HuH-7.5 (cell line): ENCODE results near the gene XRCC1.
A peak's percentile ranks its signal among the peaks of the same experiment; 100 is the strongest.

Experiments
- DNase-seq: peaks from one replicate; pipeline ENCODE4 v3.0.0; 2011; ENCODE audit warnings: low spot score

Gene XRCC1, protein sequence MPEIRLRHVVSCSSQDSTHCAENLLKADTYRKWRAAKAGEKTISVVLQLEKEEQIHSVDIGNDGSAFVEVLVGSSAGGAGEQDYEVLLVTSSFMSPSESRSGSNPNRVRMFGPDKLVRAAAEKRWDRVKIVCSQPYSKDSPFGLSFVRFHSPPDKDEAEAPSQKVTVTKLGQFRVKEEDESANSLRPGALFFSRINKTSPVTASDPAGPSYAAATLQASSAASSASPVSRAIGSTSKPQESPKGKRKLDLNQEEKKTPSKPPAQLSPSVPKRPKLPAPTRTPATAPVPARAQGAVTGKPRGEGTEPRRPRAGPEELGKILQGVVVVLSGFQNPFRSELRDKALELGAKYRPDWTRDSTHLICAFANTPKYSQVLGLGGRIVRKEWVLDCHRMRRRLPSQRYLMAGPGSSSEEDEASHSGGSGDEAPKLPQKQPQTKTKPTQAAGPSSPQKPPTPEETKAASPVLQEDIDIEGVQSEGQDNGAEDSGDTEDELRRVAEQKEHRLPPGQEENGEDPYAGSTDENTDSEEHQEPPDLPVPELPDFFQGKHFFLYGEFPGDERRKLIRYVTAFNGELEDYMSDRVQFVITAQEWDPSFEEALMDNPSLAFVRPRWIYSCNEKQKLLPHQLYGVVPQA

DNA sequence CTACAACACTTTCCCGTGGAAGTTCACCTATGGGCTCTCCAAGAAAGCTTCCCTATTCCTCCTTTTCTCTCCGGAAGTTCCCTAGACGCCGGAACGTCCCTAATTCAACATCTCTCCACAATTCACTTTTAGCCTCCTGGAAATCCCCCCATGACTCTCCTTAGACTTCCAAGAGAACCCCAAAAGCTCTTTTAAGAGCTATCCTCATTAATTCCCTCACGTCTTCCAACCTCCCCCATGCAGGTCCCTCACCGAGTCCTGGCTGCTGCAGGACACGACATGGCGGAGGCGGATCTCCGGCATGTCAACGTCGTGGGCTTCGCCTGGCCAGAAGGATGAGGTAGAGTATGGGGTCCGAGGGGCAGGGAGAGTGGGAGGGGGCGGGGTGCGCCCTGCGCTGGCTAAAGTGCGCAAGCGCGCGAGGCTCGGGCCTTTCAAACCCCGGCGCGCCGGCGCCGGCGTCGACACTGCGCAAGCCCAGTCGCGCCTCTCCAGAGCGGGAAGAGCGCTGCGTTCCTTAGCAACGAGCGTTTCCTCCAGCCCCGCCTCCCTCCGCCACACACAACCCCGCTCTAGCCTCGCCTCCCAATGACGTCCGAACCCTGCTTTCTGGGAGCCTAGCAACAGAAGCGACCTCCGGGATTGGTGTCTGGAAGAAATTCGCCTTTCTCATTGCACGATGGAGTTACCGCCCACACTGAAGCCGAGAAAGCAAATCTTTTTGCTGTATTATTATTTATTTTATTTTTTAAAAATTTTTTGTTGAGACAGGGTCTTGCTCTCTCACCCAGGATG is at the start of gene XRCC1, which contains the start of gene PINLYP:
Gene XRCC1 (minus strand): TSS at position 372 of the 795 bp plus-strand sequence. CDS start 69 bp downstream, at position 303.
Gene PINLYP (plus strand): TSS at position 646 of the 795 bp plus-strand sequence. CDS start 1,391 bp downstream, outside the sequence.
- peak; percentile 95 for DNase-seq

DNA sequence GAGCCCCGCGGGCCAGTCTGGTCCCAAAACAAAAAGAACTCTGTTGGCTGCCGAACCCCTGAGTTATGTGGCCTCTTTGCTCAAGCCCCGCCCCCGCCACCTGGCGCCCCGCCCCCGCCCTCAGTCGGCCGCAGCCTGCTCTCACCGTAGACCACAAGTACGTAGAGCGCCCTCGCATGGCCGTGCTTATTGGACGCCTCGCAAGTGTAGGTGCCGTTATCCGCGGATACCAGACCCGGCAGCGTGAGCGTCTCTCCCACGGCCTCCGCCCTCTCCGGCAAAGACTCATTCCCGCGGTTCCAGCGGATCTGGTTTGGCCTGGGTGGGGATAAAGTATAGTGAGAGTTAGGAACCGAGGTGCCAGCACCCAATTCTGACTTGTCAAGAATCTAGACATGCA is 49.6 kb upstream of the XRCC1 start:
- DNase-seq: no peak

DNA sequence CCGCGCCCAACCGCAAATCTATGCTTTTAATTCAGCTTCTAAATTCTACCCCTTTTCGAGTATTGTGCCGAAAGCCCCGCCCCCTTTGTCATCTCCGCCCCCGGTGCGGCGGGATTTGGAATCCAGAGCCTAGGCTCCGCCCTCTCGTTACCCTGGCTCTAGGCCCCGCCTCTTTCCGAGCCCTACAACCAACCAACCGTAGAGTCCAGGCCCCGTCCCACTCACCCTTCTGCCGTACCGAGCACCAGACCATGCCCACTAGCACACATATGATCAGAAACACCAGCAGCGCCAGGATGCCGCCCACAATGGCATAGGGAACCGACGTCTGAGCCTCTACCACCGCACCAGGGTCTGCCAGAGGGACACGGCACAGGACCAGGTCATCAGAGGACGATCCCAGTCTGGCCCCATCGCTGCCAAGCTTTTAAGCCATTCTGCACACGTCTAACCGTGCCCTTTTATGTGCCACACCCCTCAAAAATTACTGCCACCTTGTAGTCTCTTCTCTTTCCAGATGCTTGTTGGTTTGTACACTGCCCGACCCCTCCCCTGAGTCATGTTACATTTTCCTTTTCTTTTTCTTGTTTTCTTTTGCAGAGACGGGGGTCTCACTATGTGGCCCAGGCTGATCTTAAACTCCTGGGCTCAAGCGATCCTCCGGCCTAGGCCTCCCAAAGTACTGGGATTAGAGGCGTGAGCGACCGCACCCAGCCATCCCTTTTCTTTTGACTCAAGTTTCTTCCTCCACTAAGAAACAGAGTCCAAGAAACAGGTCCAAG is 48.8 kb upstream of the XRCC1 start:
- no peak for DNase-seq

DNA sequence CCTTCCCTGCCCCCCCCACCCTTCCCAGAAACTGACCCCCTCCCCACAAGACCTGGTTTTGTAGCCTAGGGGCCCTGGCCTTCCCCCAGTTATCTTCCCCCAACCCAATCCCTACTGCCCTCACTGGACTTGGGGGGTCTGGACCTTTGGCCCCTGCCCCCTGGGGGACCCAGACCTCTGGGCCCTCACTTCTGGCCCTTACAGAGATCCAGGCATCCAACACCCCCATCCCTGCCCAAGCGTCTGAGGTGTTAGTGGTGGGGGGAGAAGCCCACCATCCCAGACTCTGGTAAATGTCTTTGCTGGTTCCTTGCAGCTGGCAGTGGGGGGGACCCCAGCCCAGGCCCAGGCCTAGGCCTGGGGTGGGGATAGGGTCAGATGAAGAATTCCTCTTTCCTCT is 47.6 kb upstream of the XRCC1 start:
- no peak for DNase-seq

DNA sequence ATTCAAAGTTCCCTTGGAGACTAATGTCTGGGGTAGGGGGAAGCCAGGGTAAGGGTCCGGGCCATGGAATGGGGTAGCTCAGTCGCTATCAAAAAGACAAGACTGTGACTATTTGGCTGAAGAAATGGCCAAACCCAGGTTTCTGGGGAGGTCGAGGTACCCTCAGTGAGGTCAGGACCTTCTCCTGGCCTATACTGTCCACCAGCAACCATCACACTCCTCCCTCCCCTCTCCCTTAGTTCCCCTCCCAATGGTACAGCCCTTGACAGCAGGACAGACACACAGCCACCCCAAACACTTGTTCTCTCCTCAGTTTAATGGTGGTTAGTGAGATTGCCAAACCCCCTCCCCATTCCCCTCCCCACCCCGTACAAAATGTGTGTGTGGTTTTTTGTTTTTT is 46.7 kb upstream of the XRCC1 start:
- DNase-seq: no peak

DNA sequence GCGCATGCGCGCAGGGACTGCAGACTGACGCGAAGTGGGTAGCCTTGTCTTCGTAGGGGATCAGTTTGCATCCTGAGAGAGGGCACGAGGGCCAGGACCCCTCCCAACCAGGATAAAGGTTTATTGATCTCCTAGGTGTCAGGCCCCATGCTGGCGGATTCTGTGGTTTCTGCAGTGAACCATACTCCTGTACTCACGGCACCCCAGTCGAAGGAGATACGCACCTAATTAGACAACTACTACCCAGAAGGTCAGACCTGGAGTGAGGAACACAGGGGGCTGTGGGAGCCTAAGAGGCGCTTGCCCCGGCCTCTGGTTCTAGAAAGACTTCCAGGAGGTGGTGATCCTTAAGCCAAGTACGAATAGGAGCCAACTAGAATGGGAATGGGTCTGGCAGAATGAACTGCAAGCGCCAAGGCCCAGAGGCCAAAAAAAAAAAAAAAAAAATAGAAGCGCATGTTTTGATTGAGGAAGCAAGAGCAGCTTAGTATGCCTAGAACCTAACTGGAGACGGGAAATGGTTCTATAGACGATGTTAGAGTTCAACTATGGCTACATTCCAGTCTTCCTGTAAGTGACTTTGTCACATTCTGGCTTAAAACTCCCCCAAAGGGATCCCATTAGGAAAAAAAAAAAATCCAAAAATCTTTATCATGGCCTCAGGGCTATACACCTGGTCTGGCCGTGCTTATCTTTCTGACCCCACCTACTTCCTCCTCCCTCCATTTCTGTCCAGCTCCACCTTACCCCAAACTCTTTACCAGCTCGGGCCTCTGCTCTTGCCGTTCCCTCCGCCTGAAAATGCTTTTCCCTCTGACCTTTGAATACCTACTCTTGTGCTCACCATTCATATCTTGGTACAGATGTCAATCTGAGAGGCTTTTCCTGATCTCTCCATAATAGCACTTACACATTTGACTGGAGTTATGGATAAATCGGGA is 45.0 kb upstream of the XRCC1 start:
- DNase-seq: no peak

DNA sequence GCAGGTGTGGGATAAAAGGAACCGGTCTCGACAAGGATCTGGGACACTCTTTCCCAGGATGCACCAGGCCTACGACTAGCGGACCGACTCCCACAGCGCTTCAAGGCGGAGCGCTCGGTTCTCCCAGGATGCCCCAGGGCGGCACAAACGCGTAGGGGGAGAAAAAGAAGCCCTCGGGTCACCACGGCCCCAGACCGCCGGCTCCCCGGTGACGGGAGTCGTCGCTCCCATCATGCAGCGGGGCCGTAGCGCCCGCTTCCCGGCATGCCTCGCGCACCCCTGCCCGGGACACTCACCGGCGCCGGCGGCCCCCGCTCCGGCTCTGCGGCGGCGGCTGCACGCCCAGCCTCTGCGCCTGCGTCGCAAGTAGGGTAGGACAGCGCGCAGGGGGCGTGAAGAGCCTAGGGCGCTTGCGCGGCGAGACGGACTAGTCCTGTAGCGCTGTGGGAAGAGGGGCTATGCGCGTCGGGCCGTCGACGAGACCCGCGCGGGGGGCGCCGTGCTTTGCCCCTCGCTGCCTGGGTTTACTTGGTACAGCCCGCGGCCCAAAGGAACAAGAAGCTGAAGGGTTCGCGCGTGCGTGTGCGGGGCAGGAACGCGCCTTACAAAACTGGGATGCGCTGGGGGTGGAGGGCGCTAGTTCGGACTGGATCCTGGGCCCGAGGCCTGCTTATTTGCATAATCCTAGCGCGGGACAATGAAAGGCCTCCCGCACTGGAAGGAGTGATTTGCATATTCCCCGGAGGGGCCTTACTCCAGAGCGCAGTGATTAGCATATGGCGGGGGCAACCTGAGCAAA is 44.1 kb upstream of the XRCC1 start, which contains the start of gene ZNF428:
Gene ZNF428 (minus strand): TSS at position 368 of the 799 bp plus-strand sequence. CDS start 5,325 bp downstream, outside the sequence.
- peak; percentile 92 for DNase-seq

DNA sequence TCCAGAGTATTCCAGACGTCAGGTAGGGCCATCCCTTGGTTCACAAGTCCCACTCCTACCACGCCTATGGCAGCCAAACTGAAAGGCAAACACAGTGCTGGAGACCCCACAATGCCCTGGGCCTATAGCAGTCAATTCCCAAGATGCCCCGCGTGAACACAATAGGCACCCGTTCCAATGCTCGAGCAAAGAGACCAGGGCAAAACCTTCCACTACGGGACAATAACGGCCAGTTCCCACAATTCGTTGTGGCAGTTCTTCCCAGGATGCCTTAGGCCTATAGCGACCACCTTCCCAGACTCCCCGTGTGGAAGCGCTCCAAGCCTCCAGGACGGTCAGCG is 43.6 kb upstream of the XRCC1 start:
- DNase-seq: peak; percentile 77

DNA sequence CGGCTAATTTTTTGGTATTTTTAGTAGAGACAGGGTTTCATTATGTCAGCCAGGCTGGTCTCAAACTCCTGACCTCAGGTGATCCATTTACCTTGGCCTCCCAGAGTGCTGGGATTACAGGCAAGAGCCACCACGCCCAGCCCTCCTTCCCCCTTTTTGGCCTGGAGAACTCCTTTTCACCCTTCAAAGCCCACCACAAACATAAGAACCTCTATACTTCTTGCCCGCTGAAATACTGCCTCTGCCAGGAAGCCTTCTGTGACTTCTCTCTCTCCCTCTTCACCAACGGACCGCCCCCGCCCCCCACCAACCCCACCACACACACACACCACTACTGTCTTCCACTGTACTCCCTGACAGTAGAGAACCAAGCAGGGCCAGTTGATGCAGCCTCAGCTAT is 41.6 kb upstream of the XRCC1 start:
- no peak for DNase-seq

DNA sequence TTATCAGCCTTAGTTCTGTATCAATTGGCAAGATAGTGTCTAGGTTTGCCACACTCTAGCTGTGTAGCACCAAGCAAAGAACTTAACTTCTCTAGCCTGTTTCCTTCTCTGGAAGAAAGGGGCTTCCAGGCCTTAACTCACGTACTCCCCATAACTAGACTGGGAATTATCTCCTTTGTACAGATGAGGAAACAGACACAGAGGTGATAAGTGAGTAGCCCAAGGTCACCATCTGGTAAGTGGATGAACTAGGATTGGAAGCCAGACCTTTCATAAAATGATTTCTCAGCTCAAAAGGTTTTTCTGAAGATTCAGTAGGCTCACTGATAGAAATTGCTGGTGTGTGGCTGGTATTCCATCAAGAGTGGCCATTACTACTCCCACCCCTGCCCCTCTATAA is 41.0 kb upstream of the XRCC1 start:
- DNase-seq: no peak

DNA sequence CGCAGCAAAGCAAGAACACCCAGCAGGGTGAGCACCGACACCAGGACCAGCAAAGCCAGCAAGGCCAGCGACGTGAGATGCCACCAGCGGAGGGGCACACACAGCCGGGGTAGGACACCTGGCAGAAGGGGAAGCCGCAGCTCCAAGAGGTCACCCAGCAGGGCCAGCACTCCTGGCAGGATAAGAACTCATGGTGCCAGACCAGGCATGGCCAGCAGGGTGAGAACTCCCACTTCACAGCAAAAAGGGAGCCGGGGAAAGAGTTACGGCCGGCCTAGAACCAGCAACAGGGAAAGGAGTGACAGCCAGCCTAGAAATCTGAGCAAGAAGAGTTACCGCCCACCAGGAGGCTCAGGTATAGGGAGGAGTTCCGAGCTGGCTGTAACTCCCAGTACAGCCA is 37.0 kb upstream of the XRCC1 start:
- DNase-seq: no peak

DNA sequence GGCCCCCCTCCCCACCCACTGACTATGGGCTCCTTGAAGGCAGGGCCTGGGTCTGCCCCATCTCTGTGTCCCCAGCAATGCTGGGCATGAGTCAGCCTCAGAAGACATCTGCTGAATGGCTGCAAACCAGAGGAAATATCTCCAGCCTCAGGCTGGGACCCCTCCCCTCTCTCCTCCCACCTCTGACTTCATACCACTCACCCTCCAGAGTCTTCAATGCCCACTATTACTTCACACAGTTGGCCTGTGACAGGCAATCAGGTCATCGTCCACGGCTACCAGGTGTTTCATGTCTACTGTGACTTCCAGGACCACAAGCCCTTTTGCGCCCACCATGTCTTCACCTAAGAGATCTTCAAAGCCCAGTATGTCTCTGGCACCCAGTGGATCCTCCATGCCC is 36.5 kb upstream of the XRCC1 start, which contains the start of gene SRRM5:
Gene SRRM5 (plus strand): TSS at position 301 of the 400 bp plus-strand sequence. CDS start 34 bp downstream, at position 335.
- no peak for DNase-seq

DNA sequence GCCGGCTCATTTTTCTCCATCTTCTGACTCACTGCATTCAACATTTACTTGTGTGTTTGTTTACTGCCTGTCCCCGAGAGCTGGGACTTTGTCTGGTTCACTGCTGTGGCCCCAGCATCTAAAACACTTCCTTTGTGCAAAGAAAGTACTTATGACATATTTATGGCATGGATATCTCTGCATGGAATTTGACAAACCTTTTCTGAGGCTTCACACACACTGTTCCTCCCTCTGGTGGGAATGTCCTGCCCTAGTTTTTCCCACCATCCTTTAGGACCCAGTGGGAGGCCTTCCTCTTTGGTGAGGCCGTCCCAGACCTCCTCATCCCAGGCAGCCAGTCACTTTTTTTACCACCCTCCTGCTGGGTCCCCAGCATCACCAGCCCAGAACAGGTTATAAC is 35.2 kb upstream of the XRCC1 start:
- DNase-seq: no peak

DNA sequence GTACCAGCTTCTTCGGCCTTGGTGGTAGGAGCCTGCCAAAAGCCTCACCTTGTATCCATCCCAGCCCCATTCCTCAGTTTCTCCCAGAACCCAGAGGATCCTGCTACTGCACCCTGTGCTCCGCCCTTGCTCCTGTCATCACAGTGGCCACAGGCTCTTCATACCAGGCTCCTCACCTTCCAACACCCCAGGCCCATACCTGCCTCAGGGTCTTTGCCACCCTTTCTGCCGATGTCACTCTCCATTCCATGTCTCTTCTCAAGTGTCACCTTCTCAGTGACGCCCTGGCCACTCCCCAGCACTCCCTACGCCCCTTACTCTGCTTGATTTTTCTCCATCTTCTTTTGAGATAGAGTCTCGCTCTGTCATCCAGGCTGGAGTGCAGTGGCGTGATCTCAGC is 34.5 kb upstream of the XRCC1 start:
- no peak for DNase-seq

DNA sequence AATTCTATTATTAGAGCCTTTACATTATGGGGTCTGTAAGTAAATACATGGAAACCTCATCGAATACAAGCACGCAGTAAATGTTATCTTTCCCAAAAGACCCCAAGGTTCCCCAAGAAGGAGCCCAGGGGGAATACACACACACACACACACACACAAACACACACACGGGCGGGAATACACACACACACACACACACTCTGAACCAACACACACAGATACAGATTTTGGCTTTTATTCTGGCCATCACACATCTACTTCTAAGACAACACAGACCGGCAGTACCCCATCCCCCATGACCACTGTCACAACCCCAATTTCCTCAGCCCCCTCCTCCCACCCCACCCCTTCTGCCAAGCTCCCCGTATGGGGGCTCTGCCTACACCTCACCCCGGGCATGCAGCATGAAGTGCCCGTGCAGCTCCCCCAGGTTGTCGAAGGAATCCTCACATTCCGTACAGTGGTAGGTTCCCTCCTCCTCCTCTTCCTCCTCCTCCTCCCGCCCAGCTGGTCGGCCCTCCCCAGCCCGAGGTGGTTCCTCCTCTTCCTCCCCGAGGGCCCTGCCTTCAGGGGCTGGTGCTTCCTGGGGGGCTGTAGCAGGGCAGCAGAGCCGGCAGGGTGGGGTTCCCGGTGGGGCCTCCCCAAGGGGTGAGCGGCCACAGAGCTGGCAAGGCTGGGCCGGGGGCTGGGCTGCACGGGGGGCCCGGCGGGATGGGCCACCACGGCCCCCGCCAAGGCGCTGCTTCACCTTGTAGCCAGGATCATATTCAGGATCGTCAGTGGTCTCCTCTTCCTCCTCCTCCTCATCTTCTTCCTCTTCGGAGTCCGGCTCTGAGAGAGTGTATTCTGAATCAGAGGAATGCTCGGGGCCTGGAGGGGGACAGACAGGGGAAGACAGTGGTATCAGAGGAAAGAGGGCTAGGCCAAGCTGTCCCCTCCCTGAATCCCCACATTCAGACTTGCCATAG is 32.2 kb upstream of the XRCC1 start:
- DNase-seq: no peak

DNA sequence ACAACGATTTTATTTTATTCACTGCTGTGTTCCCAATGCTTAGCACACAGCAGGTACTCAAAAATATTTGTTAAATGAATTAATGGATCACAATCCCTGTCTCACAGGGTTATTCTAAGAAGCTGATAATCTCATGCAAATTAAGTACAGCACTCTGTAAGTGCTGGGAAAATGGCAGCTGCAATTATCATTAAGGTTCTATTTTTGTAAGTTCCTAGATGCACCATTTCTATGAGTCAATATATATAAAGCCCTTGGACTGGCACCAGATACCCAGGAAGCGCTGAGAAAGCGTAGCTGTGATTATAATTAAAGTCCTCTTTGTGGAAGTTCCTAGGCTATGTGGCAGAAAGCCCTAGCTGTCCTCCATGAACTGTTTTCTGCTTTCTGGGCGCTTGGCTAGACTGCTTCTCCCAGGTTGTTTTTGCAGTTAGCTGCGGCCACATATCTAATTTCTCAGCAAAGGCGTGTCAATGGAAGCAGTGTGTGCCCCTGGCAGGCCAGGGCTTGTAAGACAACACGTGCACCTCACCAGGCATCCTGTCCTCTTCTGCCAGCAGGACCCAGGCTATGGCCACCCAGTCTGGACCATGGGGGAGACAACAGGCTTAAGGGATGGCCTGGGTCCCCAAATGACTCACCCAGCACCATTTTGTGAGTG is 31.4 kb upstream of the XRCC1 start:
- no peak for DNase-seq

DNA sequence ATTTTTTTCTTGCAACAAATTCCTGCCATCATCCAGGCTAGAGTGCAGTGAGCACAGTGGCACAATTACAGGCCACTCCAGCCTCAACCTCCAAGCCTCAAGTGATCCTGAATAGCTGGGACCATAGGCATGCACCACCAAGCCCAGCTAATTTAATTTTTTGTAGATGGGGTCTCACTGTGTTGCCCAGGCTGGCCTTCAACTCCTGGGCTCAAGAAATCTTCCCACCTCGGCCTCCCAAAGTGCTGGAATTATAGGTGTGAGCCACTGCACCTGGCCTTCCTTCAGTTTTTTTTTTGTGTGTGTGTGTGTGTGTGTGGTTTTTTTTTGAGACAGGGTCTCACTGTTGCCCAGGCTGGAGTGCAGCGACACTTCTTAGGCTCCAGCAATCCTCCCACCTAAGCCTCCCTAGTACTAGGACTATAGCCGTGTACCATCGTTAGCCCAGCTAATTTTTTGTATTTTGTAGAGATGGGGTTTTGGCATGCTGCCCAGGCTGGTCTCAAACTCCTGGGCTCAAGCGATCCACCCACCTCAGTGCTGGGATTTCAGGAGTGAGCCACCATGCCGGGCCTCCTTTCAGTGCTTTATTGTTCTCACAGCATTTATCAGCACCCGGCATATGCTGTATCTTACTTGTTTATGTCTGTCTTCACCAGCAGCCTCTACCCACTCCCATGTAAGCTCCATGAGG is 30.7 kb upstream of the XRCC1 start:
- no peak for DNase-seq
